GM18520 (cell line): Measurements from ENCODE around the gene HSBP1L1.

Experiments used
- ATAC-seq: cut with Tn5 transposase; IDR thresholded peaks from one replicate; pipeline ENCODE4 v1.9.1; 2021; ENCODE audit not compliant: unreplicated experiment

The HSBP1L1 gene

GRCh38 chr18:79944126-79944731, 20.2 kb upstream of the HSBP1L1 start:
- ATAC-seq = no peak

DNA sequence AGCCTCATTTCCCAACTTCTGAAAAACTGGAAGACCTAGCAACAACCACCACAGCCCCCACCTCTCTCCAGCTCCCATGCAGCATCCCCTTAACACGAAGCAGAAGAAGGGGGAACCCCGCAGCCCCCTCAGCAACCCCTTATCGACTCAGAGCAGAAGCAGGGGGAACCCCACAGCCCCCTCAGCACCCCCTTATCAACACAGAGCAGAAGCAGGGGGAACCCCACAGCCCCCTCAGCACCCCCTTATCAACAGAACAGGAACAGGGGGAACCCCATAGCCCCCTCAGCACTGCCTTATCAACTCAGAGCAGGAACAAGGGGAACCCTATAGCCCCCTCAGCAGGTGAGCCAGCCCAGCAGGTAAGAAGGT, 19.7 kb upstream of the HSBP1L1 start:
- no peak for ATAC-seq

- no peak for ATAC-seq
Measured at GRCh38 chr18:79945118-79946042, 19.1 kb upstream of the HSBP1L1 start.

DNA sequence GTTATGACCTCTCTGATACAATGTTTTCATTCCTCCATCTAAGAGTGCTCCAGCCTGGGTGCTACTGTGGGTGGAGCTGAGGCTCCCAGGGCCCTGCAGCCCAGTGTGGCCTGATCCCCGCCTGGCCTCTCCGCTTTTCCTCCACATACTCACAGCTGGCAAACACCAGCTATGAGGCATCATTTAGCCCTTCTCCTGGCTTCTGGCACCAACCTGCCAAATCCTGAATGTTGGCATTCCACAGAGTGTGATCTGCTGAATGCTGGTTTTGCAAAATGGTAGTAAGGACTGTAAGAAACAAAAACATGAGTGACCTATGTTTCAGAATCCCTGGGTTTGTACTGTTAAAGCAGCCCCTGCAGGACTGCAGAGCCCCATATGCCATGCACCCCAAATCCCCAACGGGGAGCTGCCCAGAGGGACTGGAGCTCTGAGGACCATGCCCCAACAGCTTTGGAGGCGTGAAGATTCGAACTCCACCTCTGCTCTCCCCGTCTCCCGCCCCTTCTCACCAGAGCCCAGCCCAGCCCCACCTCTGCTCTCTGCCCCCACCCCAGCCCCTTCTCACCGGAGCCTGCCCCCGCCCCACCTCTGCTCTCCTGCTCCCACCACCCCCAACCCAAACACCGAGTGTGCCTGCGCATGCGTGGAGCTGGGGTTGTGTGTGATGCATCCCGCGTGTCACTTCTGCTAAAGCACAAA, 17.2 kb upstream of the HSBP1L1 start:
- no peak for ATAC-seq

- ATAC-seq = no peak
Measured at GRCh38 chr18:79947881-79948610, 16.4 kb upstream of the HSBP1L1 start.

- no peak for ATAC-seq
Measured at GRCh38 chr18:79948719-79949411, 15.6 kb upstream of the HSBP1L1 start.

DNA sequence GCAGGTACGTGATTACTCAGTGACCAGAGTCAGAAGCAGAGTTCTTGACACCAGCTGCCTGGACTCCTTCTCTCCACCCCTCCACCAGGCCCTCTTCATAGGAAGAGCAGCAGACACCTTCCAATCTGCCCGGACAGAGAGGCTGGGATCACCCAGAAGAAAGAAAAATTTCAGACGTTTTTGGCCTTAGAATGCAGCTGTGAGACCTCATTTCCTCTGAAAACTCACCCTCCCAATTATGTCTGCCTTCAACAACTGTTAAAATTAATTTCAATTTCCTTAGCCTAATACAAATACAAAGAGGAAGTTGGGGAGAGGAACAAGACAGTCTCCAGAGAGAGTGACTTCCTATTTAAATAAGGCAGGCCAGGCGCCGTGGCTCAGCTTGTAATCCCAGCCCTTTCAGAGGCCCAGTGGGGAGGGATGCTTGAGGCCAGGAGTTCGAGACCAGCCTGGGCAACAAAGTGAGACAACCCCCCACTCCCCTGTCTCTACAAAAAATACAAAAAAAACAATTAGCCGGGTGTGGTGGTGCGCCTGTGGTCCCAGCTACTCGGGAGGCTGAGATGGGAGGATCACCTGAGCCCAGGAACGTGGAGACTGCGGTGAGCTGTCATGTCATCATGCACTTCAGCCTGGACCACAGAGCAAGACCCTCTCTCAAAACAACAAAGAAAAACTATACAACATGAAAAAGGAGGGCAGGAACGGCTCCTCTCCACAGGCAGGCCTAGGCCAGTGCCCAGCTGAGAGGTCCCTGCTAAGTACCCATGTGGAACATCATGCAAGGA, 14.6 kb upstream of the HSBP1L1 start:
- ATAC-seq = no peak

- ATAC-seq = no peak
Measured at GRCh38 chr18:79950515-79951341, 13.7 kb upstream of the HSBP1L1 start.

DNA sequence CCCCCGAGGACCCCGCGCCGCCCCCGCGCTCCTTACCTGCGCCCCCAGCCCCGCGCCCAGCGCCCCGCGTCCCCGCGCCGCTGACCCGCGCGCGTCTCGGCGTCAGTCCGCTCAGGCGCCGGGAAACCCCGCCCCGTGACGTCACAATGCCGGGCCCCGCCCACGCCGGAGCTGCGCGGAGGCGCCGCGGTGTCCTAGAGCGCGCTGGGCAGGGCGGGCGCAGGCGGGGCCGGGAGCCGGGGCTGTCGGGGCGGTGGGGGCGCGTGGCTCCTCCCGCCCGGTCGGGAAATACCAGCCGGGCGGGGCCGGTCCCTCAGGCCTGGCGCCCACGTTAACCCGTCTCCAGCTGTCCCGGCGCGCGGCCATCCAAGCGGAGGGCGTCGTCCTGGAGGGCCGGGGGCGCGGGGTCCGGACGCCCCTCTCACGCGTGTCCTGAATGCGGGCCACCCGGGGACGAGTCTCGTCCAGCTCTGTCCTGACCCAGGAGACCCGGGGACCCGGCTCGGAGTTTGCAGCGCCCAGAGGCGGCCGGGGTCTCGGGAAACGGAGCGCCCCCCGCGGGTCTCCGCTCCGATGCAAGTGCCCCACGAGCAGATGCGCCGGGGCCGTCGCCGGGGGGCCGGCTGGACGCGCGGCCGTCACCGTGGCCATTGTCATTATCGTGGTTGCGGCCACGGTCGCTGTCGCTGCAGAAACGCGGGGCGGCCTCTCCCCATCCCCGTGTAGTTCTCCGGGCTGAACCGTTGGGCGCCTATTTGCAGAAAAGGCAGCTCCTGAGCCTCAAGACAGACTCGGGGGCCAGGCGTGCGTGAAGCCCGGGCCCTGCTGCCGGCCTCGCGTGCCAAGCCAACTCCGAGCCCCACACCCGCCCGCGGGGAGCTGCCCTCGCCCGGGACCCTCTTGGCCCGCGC, 12.6 kb upstream of the HSBP1L1 start, which contains the start of gene SLC66A2:
TSS of gene SLC66A2 (minus strand) at position 109 of the 911 bp plus-strand sequence. CDS start 727 bp downstream, outside the sequence.
- ATAC-seq = peak; percentile 49

DNA sequence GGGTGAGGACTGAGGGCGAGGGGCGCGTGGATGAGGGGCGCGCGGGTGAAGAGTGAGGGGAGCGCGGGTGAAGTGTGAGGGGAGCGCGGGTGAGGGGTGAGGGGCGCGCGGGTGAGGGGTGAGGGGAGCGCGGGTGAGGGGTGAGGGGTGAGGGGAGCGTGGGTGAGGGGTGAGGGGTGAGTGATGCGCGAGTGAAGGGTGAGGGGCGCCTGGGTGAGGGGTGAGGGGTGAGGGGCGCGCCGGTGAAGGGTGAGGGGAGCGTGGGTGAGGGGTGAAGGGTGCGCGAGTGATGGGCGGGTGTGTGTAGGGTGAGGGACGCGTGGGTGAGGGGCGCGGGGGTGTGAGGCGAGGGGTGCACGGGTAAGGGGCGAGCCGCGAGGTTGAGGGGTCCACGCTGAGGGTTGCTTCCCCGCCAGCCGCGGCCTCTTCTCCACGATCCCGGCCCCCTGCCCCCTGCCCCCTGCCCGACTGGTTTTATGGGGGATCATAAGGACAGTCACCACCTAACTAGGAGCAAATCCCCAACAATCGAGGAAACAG, 11.9 kb upstream of the HSBP1L1 start:
- ATAC-seq = no peak

GRCh38 chr18:79952996-79953559, 11.4 kb upstream of the HSBP1L1 start:
- no peak for ATAC-seq

- ATAC-seq = no peak
Measured at GRCh38 chr18:79953971-79954651, 10.3 kb upstream of the HSBP1L1 start.

DNA sequence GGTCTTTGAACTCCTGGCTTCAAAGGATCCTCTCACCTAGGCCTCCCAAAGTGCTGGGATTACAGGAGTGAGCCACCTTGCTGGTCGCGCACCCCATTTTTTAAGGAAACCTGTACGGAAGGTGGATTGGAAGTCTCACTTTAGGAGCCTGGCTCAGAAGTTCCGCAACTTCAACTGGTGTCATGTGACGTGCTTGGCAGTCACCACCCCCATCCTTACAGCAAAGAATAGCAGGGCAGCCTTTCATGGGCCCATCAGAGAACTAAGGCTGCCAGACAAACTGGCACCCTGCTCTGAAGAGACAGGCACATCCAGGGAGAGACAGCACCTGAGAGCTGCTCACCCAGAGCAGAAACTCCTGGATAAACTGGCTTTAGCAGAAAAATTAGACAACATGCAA, 9.7 kb upstream of the HSBP1L1 start:
- no peak for ATAC-seq

- ATAC-seq = peak; percentile 26
Measured at GRCh38 chr18:79955302-79956075, 9.0 kb upstream of the HSBP1L1 start.

GRCh38 chr18:79956276-79956675, 8.2 kb upstream of the HSBP1L1 start:
- ATAC-seq = no peak

- ATAC-seq = no peak
Measured at GRCh38 chr18:79958981-79959380, 5.5 kb upstream of the HSBP1L1 start.
